ENCODE data around the gene TBX2. TPM values are rescaled to one million over a fixed set of nuclear protein-coding genes. Genes with fewer than 3 reads are reported as not detected.

The TBX2 gene
- total and polyA plus RNA-seq, 2 of the 13 experiments (the other 11 are each of a cell fraction or from before 2014, with no cell fraction given), result 2.8 to 15.3 TPM

DNA sequence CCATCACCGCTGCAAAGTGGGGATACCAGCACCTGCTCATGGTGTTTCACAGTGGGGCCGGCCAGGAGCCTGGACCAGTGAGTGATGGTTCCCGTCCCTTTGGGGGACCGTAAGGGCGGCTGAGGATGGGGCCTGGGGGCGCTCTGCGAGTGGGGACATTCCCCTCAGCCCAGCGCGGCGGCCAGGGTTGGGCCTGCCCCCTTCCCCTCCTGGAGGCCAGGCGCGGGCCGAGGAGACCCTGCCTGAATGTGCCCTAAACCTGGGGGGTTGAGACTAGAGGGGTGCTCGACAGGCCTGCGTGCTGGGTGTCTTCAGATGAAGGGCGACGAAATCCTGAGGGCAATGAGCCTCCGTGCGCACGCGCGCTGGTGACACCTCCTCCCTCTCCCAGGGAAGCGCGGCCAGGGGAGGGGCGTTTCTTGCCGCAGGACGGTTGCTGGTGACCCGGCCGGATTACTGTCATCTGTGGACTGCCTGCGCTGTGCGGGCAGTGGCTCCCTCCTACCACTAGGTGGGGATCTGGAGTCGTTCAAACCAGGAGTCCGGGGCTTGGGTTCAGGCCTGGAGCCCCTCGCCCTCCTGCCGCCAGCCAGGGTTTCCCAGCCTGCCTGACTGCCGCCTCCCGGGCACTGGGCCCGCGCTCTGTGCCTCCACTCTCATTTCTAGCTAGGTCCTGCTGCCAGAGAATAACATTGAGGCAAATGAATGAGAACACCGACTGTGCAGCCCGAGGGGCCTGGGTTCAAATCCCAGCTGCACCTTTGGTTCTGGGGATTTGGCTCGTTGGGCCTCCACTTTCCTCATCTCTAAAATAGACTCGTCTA, 17.1 kb downstream of the TBX2 start (continued):
- TF ChIP-seq POGZ (CRISPR knock-in tag; IDR thresholded peaks at IDR 0.05) (no peak; the same call in 1 of the 2 replicates), ZNF180 (CRISPR knock-in tag; IDR thresholded peaks at IDR 0.05; ENCODE audit: borderline replicate concordance, low read depth) (no peak), TMF1 (CRISPR knock-in tag; IDR thresholded peaks at IDR 0.05; ENCODE audit: low read depth) (no peak), GATAD1 (CRISPR knock-in tag; IDR thresholded peaks at IDR 0.05) (peak; percentile 67), SNRNP70 (IDR thresholded peaks at IDR 0.05; ENCODE audit: low read depth, low read length) (no peak), ZSCAN22 (CRISPR knock-in tag; IDR thresholded peaks at IDR 0.05) (peak; percentile 30; the same call in 1 of the 2 replicates), FOXK2 (IDR thresholded peaks at IDR 0.05) (no peak), NBN (conservative IDR thresholded peaks at IDR 0.05) (no peak), ZNF256 (CRISPR knock-in tag; conservative IDR thresholded peaks at IDR 0.05) (no peak), THAP11 (CRISPR knock-in tag; IDR thresholded peaks at IDR 0.05) (0 out of 2 replicates have a peak, but pooled peaks have one; percentile 40), JUNB (CRISPR knock-in tag; IDR thresholded peaks at IDR 0.05; ENCODE audit: borderline replicate concordance) (no peak), RELA (CRISPR knock-in tag; IDR thresholded peaks at IDR 0.05) (no peak), TCF7 (IDR thresholded peaks at IDR 0.05; ENCODE audit: low read depth) (no peak), ZNF768 (CRISPR knock-in tag; IDR thresholded peaks at IDR 0.05) (no peak; the same call in 1 of the 2 replicates), ZNF562 (CRISPR knock-in tag; IDR thresholded peaks at IDR 0.05; ENCODE audit: borderline replicate concordance) (no peak), SIN3A (IDR thresholded peaks at IDR 0.05; ENCODE audit: borderline replicate concordance, low read depth, low read length) (no peak), CHD4 (IDR thresholded peaks at IDR 0.05; ENCODE audit: borderline replicate concordance, low read length) (no peak), ZNF761 (CRISPR knock-in tag; conservative IDR thresholded peaks at IDR 0.05) (peak; percentile 93), ADNP (CRISPR knock-in tag; IDR thresholded peaks at IDR 0.05) (peak; percentile 57; the same call in 1 of the 2 replicates), ZNF614 (CRISPR knock-in tag; IDR thresholded peaks at IDR 0.05; ENCODE audit: borderline replicate concordance) (peak; percentile 20; the same call in 1 of the 2 replicates)
- TF ChIP-seq, protein P1, sequence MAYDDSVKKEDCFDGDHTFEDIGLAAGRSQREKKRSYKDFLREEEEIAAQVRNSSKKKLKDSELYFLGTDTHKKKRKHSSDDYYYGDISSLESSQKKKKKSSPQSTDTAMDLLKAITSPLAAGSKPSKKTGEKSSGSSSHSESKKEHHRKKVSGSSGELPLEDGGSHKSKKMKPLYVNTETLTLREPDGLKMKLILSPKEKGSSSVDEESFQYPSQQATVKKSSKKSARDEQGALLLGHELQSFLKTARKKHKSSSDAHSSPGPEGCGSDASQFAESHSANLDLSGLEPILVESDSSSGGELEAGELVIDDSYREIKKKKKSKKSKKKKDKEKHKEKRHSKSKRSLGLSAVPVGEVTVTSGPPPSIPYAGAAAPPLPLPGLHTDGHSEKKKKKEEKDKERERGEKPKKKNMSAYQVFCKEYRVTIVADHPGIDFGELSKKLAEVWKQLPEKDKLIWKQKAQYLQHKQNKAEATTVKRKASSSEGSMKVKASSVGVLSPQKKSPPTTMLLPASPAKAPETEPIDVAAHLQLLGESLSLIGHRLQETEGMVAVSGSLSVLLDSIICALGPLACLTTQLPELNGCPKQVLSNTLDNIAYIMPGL (CRISPR knock-in tag; IDR thresholded peaks at IDR 0.05; ENCODE audit: borderline replicate concordance in 1 of 2, low read depth in 1 of 2), result peak; percentile 84 to 86; a peak in 3 of 4 replicates
- TF ChIP-seq, protein P2, sequence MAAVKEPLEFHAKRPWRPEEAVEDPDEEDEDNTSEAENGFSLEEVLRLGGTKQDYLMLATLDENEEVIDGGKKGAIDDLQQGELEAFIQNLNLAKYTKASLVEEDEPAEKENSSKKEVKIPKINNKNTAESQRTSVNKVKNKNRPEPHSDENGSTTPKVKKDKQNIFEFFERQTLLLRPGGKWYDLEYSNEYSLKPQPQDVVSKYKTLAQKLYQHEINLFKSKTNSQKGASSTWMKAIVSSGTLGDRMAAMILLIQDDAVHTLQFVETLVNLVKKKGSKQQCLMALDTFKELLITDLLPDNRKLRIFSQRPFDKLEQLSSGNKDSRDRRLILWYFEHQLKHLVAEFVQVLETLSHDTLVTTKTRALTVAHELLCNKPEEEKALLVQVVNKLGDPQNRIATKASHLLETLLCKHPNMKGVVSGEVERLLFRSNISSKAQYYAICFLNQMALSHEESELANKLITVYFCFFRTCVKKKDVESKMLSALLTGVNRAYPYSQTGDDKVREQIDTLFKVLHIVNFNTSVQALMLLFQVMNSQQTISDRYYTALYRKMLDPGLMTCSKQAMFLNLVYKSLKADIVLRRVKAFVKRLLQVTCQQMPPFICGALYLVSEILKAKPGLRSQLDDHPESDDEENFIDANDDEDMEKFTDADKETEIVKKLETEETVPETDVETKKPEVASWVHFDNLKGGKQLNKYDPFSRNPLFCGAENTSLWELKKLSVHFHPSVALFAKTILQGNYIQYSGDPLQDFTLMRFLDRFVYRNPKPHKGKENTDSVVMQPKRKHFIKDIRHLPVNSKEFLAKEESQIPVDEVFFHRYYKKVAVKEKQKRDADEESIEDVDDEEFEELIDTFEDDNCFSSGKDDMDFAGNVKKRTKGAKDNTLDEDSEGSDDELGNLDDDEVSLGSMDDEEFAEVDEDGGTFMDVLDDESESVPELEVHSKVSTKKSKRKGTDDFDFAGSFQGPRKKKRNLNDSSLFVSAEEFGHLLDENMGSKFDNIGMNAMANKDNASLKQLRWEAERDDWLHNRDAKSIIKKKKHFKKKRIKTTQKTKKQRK (IDR thresholded peaks at IDR 0.05; ENCODE audit: low read length), result no peak
- TF ChIP-seq, protein P3, sequence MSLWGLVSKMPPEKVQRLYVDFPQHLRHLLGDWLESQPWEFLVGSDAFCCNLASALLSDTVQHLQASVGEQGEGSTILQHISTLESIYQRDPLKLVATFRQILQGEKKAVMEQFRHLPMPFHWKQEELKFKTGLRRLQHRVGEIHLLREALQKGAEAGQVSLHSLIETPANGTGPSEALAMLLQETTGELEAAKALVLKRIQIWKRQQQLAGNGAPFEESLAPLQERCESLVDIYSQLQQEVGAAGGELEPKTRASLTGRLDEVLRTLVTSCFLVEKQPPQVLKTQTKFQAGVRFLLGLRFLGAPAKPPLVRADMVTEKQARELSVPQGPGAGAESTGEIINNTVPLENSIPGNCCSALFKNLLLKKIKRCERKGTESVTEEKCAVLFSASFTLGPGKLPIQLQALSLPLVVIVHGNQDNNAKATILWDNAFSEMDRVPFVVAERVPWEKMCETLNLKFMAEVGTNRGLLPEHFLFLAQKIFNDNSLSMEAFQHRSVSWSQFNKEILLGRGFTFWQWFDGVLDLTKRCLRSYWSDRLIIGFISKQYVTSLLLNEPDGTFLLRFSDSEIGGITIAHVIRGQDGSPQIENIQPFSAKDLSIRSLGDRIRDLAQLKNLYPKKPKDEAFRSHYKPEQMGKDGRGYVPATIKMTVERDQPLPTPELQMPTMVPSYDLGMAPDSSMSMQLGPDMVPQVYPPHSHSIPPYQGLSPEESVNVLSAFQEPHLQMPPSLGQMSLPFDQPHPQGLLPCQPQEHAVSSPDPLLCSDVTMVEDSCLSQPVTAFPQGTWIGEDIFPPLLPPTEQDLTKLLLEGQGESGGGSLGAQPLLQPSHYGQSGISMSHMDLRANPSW (CRISPR knock-in tag; IDR thresholded peaks at IDR 0.05; ENCODE audit: borderline replicate concordance), result no peak
